ENCODE data around the gene ZDHHC24. TPM values are rescaled to one million over a fixed set of nuclear protein-coding genes. Genes with fewer than 3 reads are reported as not detected.

The ZDHHC24 gene
- total RNA-seq, 1 donor from 2014 or later = 13.5 TPM

DNA sequence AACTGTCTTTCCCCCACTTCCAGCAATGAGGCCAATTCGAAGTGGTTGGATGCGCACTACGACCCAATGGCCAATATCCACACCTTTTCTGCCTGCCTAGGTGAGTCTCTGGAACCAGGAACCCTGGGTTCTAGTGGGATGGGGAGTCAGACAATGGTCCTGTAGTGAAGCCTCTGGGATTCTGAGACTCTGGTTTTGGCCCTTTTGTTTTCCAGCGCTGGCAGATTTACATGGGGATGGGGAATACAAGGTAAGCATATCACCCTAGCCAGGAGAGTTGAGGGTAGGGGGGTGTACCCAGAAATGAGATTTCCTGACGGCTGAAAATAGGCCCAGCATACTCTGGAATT lies 34.9 kb downstream of the ZDHHC24 start:
- Mint-ChIP-seq H3K4me1 (ENCODE audit: low read depth, unreplicated experiment) (peaks cover 4% of the 10 kb centered on the region), H3K27me3 (ENCODE audit: low read depth, unreplicated experiment) (no peaks in the 10 kb centered on the region), H3K36me3 (ENCODE audit: low read depth, unreplicated experiment) (peaks cover 19% of the 10 kb centered on the region), H3K9me3 (ENCODE audit: unreplicated experiment) (no peaks in the 10 kb centered on the region), H3K4me3 (ENCODE audit: unreplicated experiment) (peak overlapping the region; percentile 98), H3K27ac (ENCODE audit: unreplicated experiment) (peak overlapping the region; percentile 87)
- H3K4me1 ChIP-seq (ENCODE audit: insufficient read depth, low read length) = peaks cover 7% of the 10 kb centered on the region
- FAIRE-seq = no peak
- H3K79me2 ChIP-seq (ENCODE audit: insufficient read depth, low read length) = peaks cover 12% of the 10 kb centered on the region
- H4K20me1 ChIP-seq (ENCODE audit: insufficient read depth, low read length) = no peaks in the 10 kb centered on the region
- TF ChIP-seq, protein P1, sequence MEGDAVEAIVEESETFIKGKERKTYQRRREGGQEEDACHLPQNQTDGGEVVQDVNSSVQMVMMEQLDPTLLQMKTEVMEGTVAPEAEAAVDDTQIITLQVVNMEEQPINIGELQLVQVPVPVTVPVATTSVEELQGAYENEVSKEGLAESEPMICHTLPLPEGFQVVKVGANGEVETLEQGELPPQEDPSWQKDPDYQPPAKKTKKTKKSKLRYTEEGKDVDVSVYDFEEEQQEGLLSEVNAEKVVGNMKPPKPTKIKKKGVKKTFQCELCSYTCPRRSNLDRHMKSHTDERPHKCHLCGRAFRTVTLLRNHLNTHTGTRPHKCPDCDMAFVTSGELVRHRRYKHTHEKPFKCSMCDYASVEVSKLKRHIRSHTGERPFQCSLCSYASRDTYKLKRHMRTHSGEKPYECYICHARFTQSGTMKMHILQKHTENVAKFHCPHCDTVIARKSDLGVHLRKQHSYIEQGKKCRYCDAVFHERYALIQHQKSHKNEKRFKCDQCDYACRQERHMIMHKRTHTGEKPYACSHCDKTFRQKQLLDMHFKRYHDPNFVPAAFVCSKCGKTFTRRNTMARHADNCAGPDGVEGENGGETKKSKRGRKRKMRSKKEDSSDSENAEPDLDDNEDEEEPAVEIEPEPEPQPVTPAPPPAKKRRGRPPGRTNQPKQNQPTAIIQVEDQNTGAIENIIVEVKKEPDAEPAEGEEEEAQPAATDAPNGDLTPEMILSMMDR (IDR thresholded peaks at IDR 0.05; ENCODE audit: insufficient read depth, low read depth, low read length) = no peak
- TF ChIP-seq EZH2 (IDR thresholded peaks at IDR 0.05; ENCODE audit: insufficient read depth, low read length) = no peak
- H2AFZ ChIP-seq (ENCODE audit: low read depth, low read length) = peak overlapping the region; percentile 89
- peak overlapping the region; percentile 67 for H3K27ac ChIP-seq (ENCODE audit: low read depth, low read length)
- no peaks in the 10 kb centered on the region for H3K9me3 ChIP-seq (ENCODE audit: insufficient read depth, low read depth, low read length)
- H3K4me3 ChIP-seq (ENCODE audit: insufficient read depth, low read depth, low read length) = peak overlapping the region; percentile 99
- no peak for DNase-seq (ENCODE audit: low read depth)
- H3K9ac ChIP-seq (ENCODE audit: low read length) = peak overlapping the region; percentile 93
- peak overlapping the region; percentile 99 for H3K4me2 ChIP-seq (ENCODE audit: low read length)
- peaks cover 3% of the 10 kb centered on the region for H3K36me3 ChIP-seq (ENCODE audit: insufficient read depth, low read length)
- H3K27me3 ChIP-seq (ENCODE audit: insufficient read depth, low read length) = no peaks in the 10 kb centered on the region

DNA sequence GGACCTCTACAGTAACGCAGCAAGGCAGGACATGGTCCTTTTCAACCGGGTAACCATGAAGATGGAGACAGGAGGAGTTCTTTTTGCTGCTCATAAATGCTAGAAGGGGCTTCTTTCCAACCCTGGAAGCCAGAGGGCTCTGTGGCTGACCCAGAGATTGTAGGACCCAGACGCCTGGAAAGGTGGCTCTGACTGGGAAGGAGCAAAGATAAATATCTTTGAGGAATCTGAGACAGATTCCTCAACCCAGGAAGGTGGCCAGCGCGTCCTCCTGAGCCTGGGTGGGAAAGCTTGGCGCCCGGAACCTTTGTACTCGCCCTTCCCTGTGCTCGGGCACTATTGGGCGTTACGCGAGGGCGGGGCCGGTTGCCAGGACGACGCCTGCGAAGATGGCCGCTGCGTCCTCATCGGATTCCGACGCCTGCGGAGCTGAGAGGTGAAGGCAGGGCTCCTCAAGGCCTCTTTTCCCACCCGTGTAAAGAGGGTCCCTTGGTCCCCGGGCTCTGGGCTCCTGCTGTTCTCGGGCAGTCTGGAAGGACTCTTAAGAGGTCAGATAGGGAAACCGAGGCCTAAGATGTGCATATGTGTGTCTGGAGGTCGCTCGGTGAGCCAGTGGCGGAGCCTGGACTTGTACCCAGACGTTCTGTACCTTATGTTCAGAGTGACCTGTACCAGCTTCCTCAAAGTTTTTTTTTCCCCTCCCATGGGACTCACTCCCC lies 35.4 kb downstream of the ZDHHC24 start, which contains the start of gene BBS1:
BBS1 (plus strand) TSS at position 365 of the 719 bp plus-strand sequence; CDS start at position 390, 25 bp downstream.
- Mint-ChIP-seq H3K4me1 (ENCODE audit: low read depth, unreplicated experiment) (peaks cover 4% of the 10 kb centered on the region), H3K9me3 (ENCODE audit: unreplicated experiment) (no peaks in the 10 kb centered on the region), H3K4me3 (ENCODE audit: unreplicated experiment) (peak within 1 kb of the TSS; percentile 98), H3K27me3 (ENCODE audit: low read depth, unreplicated experiment) (no peaks in the 10 kb centered on the region), H3K36me3 (ENCODE audit: low read depth, unreplicated experiment) (peaks cover 19% of the 10 kb centered on the region), H3K27ac (ENCODE audit: unreplicated experiment) (peak within 1 kb of the TSS; percentile 87)
- H3K27me3 ChIP-seq (ENCODE audit: insufficient read depth, low read length) = no peaks in the 10 kb centered on the region
- peaks cover 12% of the 10 kb centered on the region for H3K79me2 ChIP-seq (ENCODE audit: insufficient read depth, low read length)
- H3K4me2 ChIP-seq (ENCODE audit: low read length) = peak within 1 kb of the TSS; percentile 99
- H3K4me1 ChIP-seq (ENCODE audit: insufficient read depth, low read length) = peaks cover 7% of the 10 kb centered on the region
- peak within 1 kb of the TSS; percentile 99 for H3K4me3 ChIP-seq (ENCODE audit: insufficient read depth, low read depth, low read length)
- DNase-seq (ENCODE audit: low read depth) = peak; percentile 59
- peak within 1 kb of the TSS; percentile 93 for H3K9ac ChIP-seq (ENCODE audit: low read length)
- H3K9me3 ChIP-seq (ENCODE audit: insufficient read depth, low read depth, low read length) = no peaks in the 10 kb centered on the region
- no peaks in the 10 kb centered on the region for H4K20me1 ChIP-seq (ENCODE audit: insufficient read depth, low read length)
- no peak for FAIRE-seq
- no peaks in the 10 kb centered on the region for H3K36me3 ChIP-seq (ENCODE audit: insufficient read depth, low read length)
- H2AFZ ChIP-seq (ENCODE audit: low read depth, low read length) = peak within 1 kb of the TSS; percentile 89
- TF ChIP-seq, protein P1 (IDR thresholded peaks at IDR 0.05; ENCODE audit: insufficient read depth, low read depth, low read length) = no peak
- TF ChIP-seq EZH2 (IDR thresholded peaks at IDR 0.05; ENCODE audit: insufficient read depth, low read length) = no peak
- H3K27ac ChIP-seq (ENCODE audit: low read depth, low read length) = peak within 1 kb of the TSS; percentile 67

DNA sequence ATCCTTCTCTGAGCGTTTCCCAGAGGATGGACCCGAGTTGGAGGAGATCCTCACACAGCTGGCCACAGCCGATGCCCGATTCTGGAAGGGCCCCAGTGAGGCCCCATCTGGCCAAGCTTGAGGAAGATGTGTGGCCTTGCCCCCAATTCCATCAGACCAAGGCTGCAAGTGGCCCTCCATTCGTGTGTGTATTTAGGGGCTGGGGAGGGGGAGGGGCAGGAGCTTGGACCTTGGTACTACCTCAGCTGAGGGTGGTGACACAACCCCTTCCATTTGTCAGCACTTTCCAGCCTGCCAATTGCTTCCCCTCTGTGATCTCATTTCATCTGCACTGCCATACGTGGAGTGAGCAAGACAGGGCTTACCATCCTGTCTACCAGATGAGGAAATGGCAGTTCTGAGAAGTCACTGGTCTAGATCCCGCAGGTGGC lies 36.7 kb downstream of the ZDHHC24 start:
- H3K27ac Mint-ChIP-seq (ENCODE audit: unreplicated experiment) = no peak overlapping the region
- peaks cover 12% of the 10 kb centered on the region for H3K79me2 ChIP-seq (ENCODE audit: insufficient read depth, low read length)
- no peaks in the 10 kb centered on the region for H3K9me3 Mint-ChIP-seq (ENCODE audit: unreplicated experiment)
- H3K4me1 Mint-ChIP-seq (ENCODE audit: low read depth, unreplicated experiment) = peaks cover 4% of the 10 kb centered on the region
- no peaks in the 10 kb centered on the region for H3K27me3 Mint-ChIP-seq (ENCODE audit: low read depth, unreplicated experiment)
- no peak overlapping the region for H3K27ac ChIP-seq (ENCODE audit: low read depth, low read length)
- no peak for TF ChIP-seq EZH2 (IDR thresholded peaks at IDR 0.05; ENCODE audit: insufficient read depth, low read length)
- TF ChIP-seq, protein P1 (IDR thresholded peaks at IDR 0.05; ENCODE audit: insufficient read depth, low read depth, low read length) = no peak
- no peak overlapping the region for H3K4me3 ChIP-seq (ENCODE audit: insufficient read depth, low read depth, low read length)
- DNase-seq (ENCODE audit: low read depth) (no peak), FAIRE-seq (no peak)
- no peak overlapping the region for H3K9ac ChIP-seq (ENCODE audit: low read length)
- H3K36me3 Mint-ChIP-seq (ENCODE audit: low read depth, unreplicated experiment) = peaks cover 16% of the 10 kb centered on the region
- no peak overlapping the region for H2AFZ ChIP-seq (ENCODE audit: low read depth, low read length)
- H3K4me2 ChIP-seq (ENCODE audit: low read length) = no peak overlapping the region
- peaks cover 3% of the 10 kb centered on the region for H3K36me3 ChIP-seq (ENCODE audit: insufficient read depth, low read length)
- H3K4me1 ChIP-seq (ENCODE audit: insufficient read depth, low read length) = peaks cover 7% of the 10 kb centered on the region
- no peaks in the 10 kb centered on the region for H3K9me3 ChIP-seq (ENCODE audit: insufficient read depth, low read depth, low read length)
- H3K4me3 Mint-ChIP-seq (ENCODE audit: unreplicated experiment) = peak overlapping the region; percentile 54
- H4K20me1 ChIP-seq (ENCODE audit: insufficient read depth, low read length) = no peaks in the 10 kb centered on the region
- H3K27me3 ChIP-seq (ENCODE audit: insufficient read depth, low read length) = no peaks in the 10 kb centered on the region
